ENCODE data around the gene COIL.

COIL gene

GRCh38 chr17:56890390-56890789, 70.5 kb downstream of the COIL start:
- DNase-seq (ENCODE audit: extremely low spot score), result no peak
- ChIA-PET POLR2A (interaction anchor here (1.3 kb wide), 1 partner anchor 23 kb away, joined by 4 read pairs; the partner anchor contains the start of gene TRIM25), CTCF (interaction anchor here (1.0 to 4.9 kb wide), 6 partner anchors 11 to 71 kb away, joined by 3 to 20 read pairs (median 7); no protein-coding TSS in a partner anchor)
- TF ChIP-seq, protein P1, sequence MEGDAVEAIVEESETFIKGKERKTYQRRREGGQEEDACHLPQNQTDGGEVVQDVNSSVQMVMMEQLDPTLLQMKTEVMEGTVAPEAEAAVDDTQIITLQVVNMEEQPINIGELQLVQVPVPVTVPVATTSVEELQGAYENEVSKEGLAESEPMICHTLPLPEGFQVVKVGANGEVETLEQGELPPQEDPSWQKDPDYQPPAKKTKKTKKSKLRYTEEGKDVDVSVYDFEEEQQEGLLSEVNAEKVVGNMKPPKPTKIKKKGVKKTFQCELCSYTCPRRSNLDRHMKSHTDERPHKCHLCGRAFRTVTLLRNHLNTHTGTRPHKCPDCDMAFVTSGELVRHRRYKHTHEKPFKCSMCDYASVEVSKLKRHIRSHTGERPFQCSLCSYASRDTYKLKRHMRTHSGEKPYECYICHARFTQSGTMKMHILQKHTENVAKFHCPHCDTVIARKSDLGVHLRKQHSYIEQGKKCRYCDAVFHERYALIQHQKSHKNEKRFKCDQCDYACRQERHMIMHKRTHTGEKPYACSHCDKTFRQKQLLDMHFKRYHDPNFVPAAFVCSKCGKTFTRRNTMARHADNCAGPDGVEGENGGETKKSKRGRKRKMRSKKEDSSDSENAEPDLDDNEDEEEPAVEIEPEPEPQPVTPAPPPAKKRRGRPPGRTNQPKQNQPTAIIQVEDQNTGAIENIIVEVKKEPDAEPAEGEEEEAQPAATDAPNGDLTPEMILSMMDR (IDR thresholded peaks at IDR 0.05; ENCODE audit: control extremely low read depth, extremely low read depth, low read depth, missing control alignments), result no peak
